Sigmoid colon (tissue), 3 donors: Measurements from ENCODE around the gene POLR3A.

ENCODE experiments used
- CTCF ChIP-seq, 4 experiments: fragments of 450-650 bp in 3 of 4; fragments of 200-600 bp in 1 of 4; IDR thresholded peaks; one replicate each; pipeline ENCODE4 v1.5.1; 2016 to 2019; ENCODE audit warnings: antibody characterized with exemption in 4 of 4, mild to moderate bottlenecking in 3 of 4, moderate library complexity in 2 of 4
- POLR2A ChIP-seq, 2 donors: fragments of 450-650 bp; IDR thresholded peaks; one replicate each; pipeline ENCODE4 v1.6.1; 2016; ENCODE audit warnings: antibody characterized with exemption in 2 of 2, mild to moderate bottlenecking in 2 of 2, moderate library complexity in 2 of 2

GRCh38 chr10:77987671-77988255 is 41.6 kb downstream of the POLR3A start:
- TF ChIP-seq POLR2A (IDR thresholded peaks at IDR 0.05) (no peak), CTCF (IDR thresholded peaks at IDR 0.05) (no peak)
